ENCODE results near the gene HSPB6.

- TF ChIP-seq CTCF (IDR thresholded peaks at IDR 0.05) (no peak), EP300 (IDR thresholded peaks at IDR 0.05) (no peak), POLR2A (IDR thresholded peaks at IDR 0.05) (no peak), POLR2AphosphoS5 (IDR thresholded peaks at IDR 0.05) (no peak)
Observed at GRCh38 chr19:35722897-35723296, 33.9 kb downstream of the HSPB6 start.

All from gastroesophageal sphincter (tissue), 3 donors.